B cell (primary cell): ENCODE measurements around the gene HHATL. TPM values are rescaled to one million over a fixed set of nuclear protein-coding genes. Genes with fewer than 3 reads are reported as not detected.

ENCODE experiments used
- ATAC-seq: fragments of 200-7000 bp; cut with Tn5 transposase; one replicate; pipeline ENCODE4 v1.10.0; 2021; ENCODE audit warnings: low read depth, mild to moderate bottlenecking, moderate number of reproducible peaks, moderate library complexity
- CTCF ChIA-PET: fragments of 350-600 bp; sonication (Branson Sonifier 250); formaldehyde crosslinking; loops from one replicate; lab custom pipeline; 2021; ENCODE audit warnings: antibody characterized with exemption, inconsistent platforms; lab: Charles Lee
- POLR2A ChIA-PET: fragments of 350-600 bp; sonication (Branson Sonifier 250); formaldehyde crosslinking; loops from one replicate; lab custom pipeline; 2021; ENCODE audit warnings: antibody characterized with exemption; lab: Charles Lee
- DNase-seq: peaks from one replicate; pipeline ENCODE4 v3.0.0; 2013
- H2AFZ ChIP-seq: 2 replicates; pipeline ENCODE4 v1.6.1; 2012; ENCODE audit warnings: mild to moderate bottlenecking, low read depth, low read length; ENCODE audit not compliant: insufficient read depth, poor library complexity, severe bottlenecking
- H3K27ac ChIP-seq, 2 donors: 1 replicate in 1 of 2; 2 replicates in 1 of 2; pipeline ENCODE4 v1.5.1; 2012 to 2013; ENCODE audit warnings: low read length in 2 of 2, mild to moderate bottlenecking in 2 of 2, moderate library complexity in 1 of 2
- H3K27me3 ChIP-seq, 4 experiments: fragments of 200-600 bp in 1 of 4; sonication (generic) in 1 of 4; replicated peaks in 1 of 4; 1 replicate in 2 of 4; 2 replicates in 2 of 4; pipeline versions ENCODE4 v1.6.1 to v1.7.0; 2013 to 2016; ENCODE audit warnings: low read length in 3 of 4, mild to moderate bottlenecking in 2 of 4, mixed read lengths in 1 of 4, moderate library complexity in 1 of 4; ENCODE audit not compliant: insufficient read depth in 4 of 4, control insufficient read depth in 3 of 4; ENCODE audit errors: control extremely low read depth in 1 of 4
- H3K36me3 ChIP-seq, 2 experiments: replicated peaks in 1 of 2; 1 replicate in 1 of 2; 2 replicates in 1 of 2; pipeline versions ENCODE4 v1.6.1 to v1.7.1; 2013; ENCODE audit warnings: low read length in 1 of 2; ENCODE audit not compliant: insufficient read depth in 2 of 2, control insufficient read depth in 1 of 2; ENCODE audit errors: control extremely low read depth in 1 of 2, extremely low read depth in 1 of 2
- H3K4me1 ChIP-seq, 2 donors: fragments of 200-600 bp in 1 of 2; sonication (generic) in 1 of 2; 1 replicate in 1 of 2; 2 replicates in 1 of 2; pipeline versions ENCODE4 v1.5.1 to v1.6.1; 2013 to 2017; ENCODE audit warnings: low read length in 2 of 2; ENCODE audit not compliant: control insufficient read depth in 2 of 2, insufficient read depth in 2 of 2
- H3K4me2 ChIP-seq: replicated peaks from 2 replicates; pipeline ENCODE3; 2012; ENCODE audit warnings: mild to moderate bottlenecking, low read depth, low read length; ENCODE audit not compliant: poor library complexity, severe bottlenecking
- H3K4me3 ChIP-seq, 5 experiments: fragments of 200-600 bp in 1 of 5; sonication (generic) in 1 of 5; 1 replicate in 3 of 5; 2 replicates in 2 of 5; pipeline versions ENCODE4 v1.5.1 to v1.7.0; 2011 to 2016; ENCODE audit warnings: low read length in 4 of 5, mild to moderate bottlenecking in 4 of 5, low read depth in 2 of 5, control low read depth in 1 of 5, moderate library complexity in 1 of 5; ENCODE audit not compliant: insufficient read depth in 1 of 5; ENCODE audit errors: control extremely low read depth in 1 of 5, extremely low read depth in 1 of 5
- H3K79me2 ChIP-seq: fragments of 200-600 bp; sonication (generic); one replicate; pipeline ENCODE4 v1.6.0; 2016; ENCODE audit warnings: low read length; ENCODE audit not compliant: control insufficient read depth, insufficient read depth
- H3K9ac ChIP-seq: fragments of 200-600 bp; sonication (generic); 2 replicates; pipeline ENCODE4 v1.6.1; 2017; ENCODE audit warnings: mild to moderate bottlenecking, low read length, moderate library complexity
- H3K9me3 ChIP-seq, 3 donors: one replicate each; pipeline versions ENCODE4 v1.6.1 to v1.7.1; 2013; ENCODE audit warnings: low read length in 2 of 3; ENCODE audit not compliant: control insufficient read depth in 2 of 3, insufficient read depth in 1 of 3; ENCODE audit errors: control extremely low read depth in 1 of 3
- H4K20me1 ChIP-seq: 2 replicates; pipeline ENCODE4 v1.6.0; 2012; ENCODE audit warnings: mild to moderate bottlenecking, low read length; ENCODE audit not compliant: insufficient read depth, control insufficient read depth, poor library complexity, severe bottlenecking
- H3K27ac Mint-ChIP-seq: one replicate; pipeline ENCODE4 v1.8.0; 2021; ENCODE audit warnings: mixed read lengths
- H3K27me3 Mint-ChIP-seq: one replicate; pipeline ENCODE4 v1.8.0; 2021; ENCODE audit warnings: mixed read lengths
- H3K4me1 Mint-ChIP-seq: one replicate; pipeline ENCODE4 v1.8.0; 2021; ENCODE audit warnings: mixed read lengths
- H3K4me3 Mint-ChIP-seq: one replicate; pipeline ENCODE4 v1.8.0; 2021; ENCODE audit warnings: mixed read lengths
- H3K9me3 Mint-ChIP-seq: one replicate; pipeline ENCODE4 v1.8.0; 2022; ENCODE audit warnings: mixed read lengths; ENCODE audit not compliant: insufficient read depth
- CTCF ChIP-seq: fragments of 200-600 bp; IDR thresholded peaks from one replicate; pipeline ENCODE4 v1.8.0; 2022; ENCODE audit warnings: antibody characterized with exemption, mild to moderate bottlenecking
- EZH2 ChIP-seq: IDR thresholded peaks from 2 replicates; pipeline ENCODE4 v1.6.1; 2012; ENCODE audit warnings: borderline replicate concordance, low read depth, mild to moderate bottlenecking, moderate library complexity, low read length; ENCODE audit not compliant: insufficient read depth, poor library complexity, severe bottlenecking
- WGBS: methylation state at CpG from one replicate; pipeline ENCODE4 v1.1.5; 2013; ENCODE audit warnings: missing lambda C conversion rate; ENCODE audit not compliant: insufficient coverage; 5-methylcytosine and 5-hydroxymethylcytosine counted together
- intact Hi-C: fragments of 100-400 bp; cut with micrococcal nuclease; formaldehyde crosslinking; loops from one replicate; pipeline ENCODE4 v1.10.0; 2022
- polyA plus RNA-seq: library from polyadenylated mRNA; depleted of rRNA; stranded (reverse); fragments of >200 nt; gene quantifications from 2 replicates; pipeline ENCODE4 v1.2.3, GENCODE V29; 2012
- total RNA-seq, 2 donors: library from RNA; stranded (reverse); fragments of 120-200 nt in 1 of 2; gene quantifications; 1 replicate in 1 of 2; 2 replicates in 1 of 2; pipeline versions ENCODE4 v1.2.3 to v1.2.4, GENCODE V29; 2013 to 2022

Gene HHATL
- total and polyA plus RNA-seq, 2 donors (not counting 1 experiment from before 2014, with no cell fraction given) = not detected

- no peak overlapping the region for H2AFZ ChIP-seq
- 95% methylated on average over 4 of the region's 4 CpGs for WGBS
- Mint-ChIP-seq H3K27ac (no peak overlapping the region), H3K4me1 (peaks cover 12% of the 10 kb centered on the region), H3K4me3 (no peak overlapping the region), H3K9me3 (no peaks in the 10 kb centered on the region), H3K27me3 (peaks cover 3% of the 10 kb centered on the region)
- H3K9ac ChIP-seq = no peak overlapping the region
- no peak overlapping the region for H3K27ac ChIP-seq
- POLR2A ChIA-PET = no interaction called here
- H3K4me2 ChIP-seq = no peak overlapping the region
- no peak overlapping the region for H3K4me3 ChIP-seq
- peaks cover 0 to 13% (median 0%) of the 10 kb centered on the region in 4 experiments for H3K27me3 ChIP-seq
- no peaks in the 10 kb centered on the region for H4K20me1 ChIP-seq
- H3K79me2 ChIP-seq = no peaks in the 10 kb centered on the region
- DNase-seq (no peak), ATAC-seq (no peak)
- intact Hi-C loops = no loop called here
- H3K4me1 ChIP-seq = peaks cover 17 to 20% of the 10 kb centered on the region in 2 donors
- no peaks in the 10 kb centered on the region for H3K36me3 ChIP-seq
- TF ChIP-seq CTCF (no peak), EZH2 (no peak)
- CTCF ChIA-PET = no interaction called here
- peaks cover 0 to 4% (median 0%) of the 10 kb centered on the region in 3 donors for H3K9me3 ChIP-seq
These were observed 44.9 kb downstream of the HHATL start for GRCh38 chr3:42657675-42658074.

GRCh38 chr3:42656680-42657610, 45.7 kb downstream of the HHATL start:
- Histone ChIP-seq H3K27me3 (peaks cover 0 to 21% (median 1%) of the 10 kb centered on the region in 4 experiments), H3K36me3 (no peaks in the 10 kb centered on the region), H3K9ac (no peak overlapping the region), H3K4me3 (no peak overlapping the region), H2AFZ (no peak overlapping the region), H3K4me2 (no peak overlapping the region), H3K79me2 (no peaks in the 10 kb centered on the region), H4K20me1 (no peaks in the 10 kb centered on the region), H3K9me3 (peaks cover 0 to 4% (median 0%) of the 10 kb centered on the region in 3 donors), H3K27ac (no peak overlapping the region), H3K4me1 (peaks cover 25 to 28% of the 10 kb centered on the region in 2 donors)
- TF ChIP-seq EZH2 = no peak
- no peak for TF ChIP-seq CTCF
- POLR2A ChIA-PET = no interaction called here
- DNase-seq = no peak
- Mint-ChIP-seq H3K27me3 (peaks cover 6% of the 10 kb centered on the region), H3K4me3 (no peak overlapping the region), H3K9me3 (no peaks in the 10 kb centered on the region), H3K4me1 (peaks cover 19% of the 10 kb centered on the region), H3K27ac (no peak overlapping the region)
- CTCF ChIA-PET = no interaction called here
- intact Hi-C loops = no loop called here
- 96% methylated on average over 6 of the region's 9 CpGs for WGBS
- no peak for ATAC-seq
